ENCODE results near the gene PARD3.
A peak's percentile ranks its signal among the peaks of the same experiment; 100 is the strongest.

Gene PARD3

DNA sequence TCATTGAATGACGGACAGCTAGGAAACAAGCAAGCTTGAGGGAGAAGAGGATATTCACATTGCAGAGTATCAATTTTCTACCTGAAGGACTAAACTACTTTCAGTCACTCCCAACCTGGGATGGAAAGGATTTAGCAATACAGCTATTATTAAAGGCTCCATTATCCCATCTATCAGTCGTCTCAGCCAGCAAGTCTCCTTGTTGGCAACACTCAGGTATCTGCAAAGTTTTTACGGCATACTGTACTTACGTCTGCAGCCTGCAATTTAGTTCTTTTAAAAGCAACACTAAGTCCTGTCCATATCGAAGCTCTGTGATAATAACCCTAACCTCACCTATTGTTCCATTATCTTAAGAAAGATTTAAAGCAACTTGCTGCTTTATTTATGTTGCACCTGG lies 689.4 kb downstream of the PARD3 start:
- DNase-seq (no peak), ATAC-seq (no peak)
- H3K9me3 Mint-ChIP-seq: peaks cover 5% of the 10 kb centered on the region
- H3K4me1 Mint-ChIP-seq: peaks cover 25% of the 10 kb centered on the region
- H3K27me3 Mint-ChIP-seq: no peaks in the 10 kb centered on the region
- H3K36me3 Mint-ChIP-seq (ENCODE audit: low read depth): no peaks in the 10 kb centered on the region
- no peak overlapping the region for H3K27ac Mint-ChIP-seq
- no peak overlapping the region for H3K4me3 Mint-ChIP-seq

GRCh38 chr10:34124522-34125035 lies 690.5 kb downstream of the PARD3 start:
- no peaks in the 10 kb centered on the region for H3K27me3 Mint-ChIP-seq
- peaks cover 25% of the 10 kb centered on the region for H3K4me1 Mint-ChIP-seq
- H3K36me3 Mint-ChIP-seq (ENCODE audit: low read depth): no peaks in the 10 kb centered on the region

DNA sequence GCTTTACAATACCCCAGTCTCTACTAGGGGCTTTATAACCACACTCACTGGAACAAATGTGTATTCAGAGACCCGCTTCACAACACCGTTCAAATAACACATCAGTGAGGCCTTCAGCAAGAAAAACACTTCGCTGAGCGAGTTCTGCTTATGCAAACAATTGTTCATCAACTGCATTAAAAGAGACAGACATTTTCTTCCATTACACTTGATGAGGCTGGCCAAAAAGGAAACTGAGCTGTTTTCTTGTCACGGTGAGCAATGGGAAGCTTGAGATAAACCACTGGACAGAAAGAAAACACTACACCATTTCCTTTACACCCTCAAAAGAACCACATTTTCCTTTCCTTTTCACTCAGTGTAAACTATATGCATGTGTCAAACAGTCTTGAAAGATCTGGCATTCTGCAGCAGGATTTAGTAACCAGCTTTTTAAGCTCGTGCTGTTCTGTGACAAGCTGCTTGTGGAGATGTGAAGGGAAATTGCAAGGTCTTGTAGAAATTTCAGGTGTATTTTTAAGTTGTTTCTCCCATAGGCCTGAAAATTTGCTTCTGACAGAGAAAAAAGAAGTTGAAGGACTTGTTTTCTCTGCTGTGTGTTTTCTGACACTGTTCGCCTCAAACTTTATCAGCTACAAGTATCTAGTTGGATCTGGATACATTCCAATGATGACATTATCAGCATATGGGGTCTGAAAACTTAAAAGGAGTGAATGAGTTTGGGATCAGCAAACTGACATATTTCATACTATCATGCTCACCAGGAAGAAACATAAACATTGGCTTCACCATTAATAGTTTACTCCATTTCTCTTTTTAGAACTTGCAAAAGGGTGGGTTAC lies 693.1 kb downstream of the PARD3 start:
- DNase-seq: no peak
- Mint-ChIP-seq H3K9me3 (no peaks in the 10 kb centered on the region), H3K27me3 (no peaks in the 10 kb centered on the region), H3K4me1 (peaks cover 25% of the 10 kb centered on the region), H3K27ac (peak overlapping the region; percentile 52), H3K4me3 (no peak overlapping the region), H3K36me3 (ENCODE audit: low read depth) (no peaks in the 10 kb centered on the region)
- ATAC-seq: peak; percentile 94

More at GRCh38 chr10:34124522-34125035, 690.5 kb downstream of the PARD3 start:
- H3K4me3 Mint-ChIP-seq: no peak overlapping the region
- peak overlapping the region; percentile 39 for H3K27ac Mint-ChIP-seq
- no peaks in the 10 kb centered on the region for H3K9me3 Mint-ChIP-seq
- no peak for ATAC-seq
- DNase-seq: no peak

- ATAC-seq (no peak), DNase-seq (no peak)
- no peaks in the 10 kb centered on the region for H3K27me3 Mint-ChIP-seq
- H3K4me3 Mint-ChIP-seq: no peak overlapping the region
- H3K36me3 Mint-ChIP-seq (ENCODE audit: low read depth): no peaks in the 10 kb centered on the region
- peak overlapping the region; percentile 52 for H3K27ac Mint-ChIP-seq
- no peaks in the 10 kb centered on the region for H3K9me3 Mint-ChIP-seq
- peaks cover 25% of the 10 kb centered on the region for H3K4me1 Mint-ChIP-seq
Observed at GRCh38 chr10:34121125-34121753, 693.9 kb downstream of the PARD3 start.

GRCh38 chr10:34119456-34119855 lies 695.6 kb downstream of the PARD3 start:
- Mint-ChIP-seq H3K27ac (no peak overlapping the region), H3K4me3 (no peak overlapping the region), H3K4me1 (peaks cover 22% of the 10 kb centered on the region), H3K9me3 (no peaks in the 10 kb centered on the region), H3K36me3 (ENCODE audit: low read depth) (no peaks in the 10 kb centered on the region), H3K27me3 (no peaks in the 10 kb centered on the region)
- ATAC-seq: no peak
- DNase-seq: no peak

DNA sequence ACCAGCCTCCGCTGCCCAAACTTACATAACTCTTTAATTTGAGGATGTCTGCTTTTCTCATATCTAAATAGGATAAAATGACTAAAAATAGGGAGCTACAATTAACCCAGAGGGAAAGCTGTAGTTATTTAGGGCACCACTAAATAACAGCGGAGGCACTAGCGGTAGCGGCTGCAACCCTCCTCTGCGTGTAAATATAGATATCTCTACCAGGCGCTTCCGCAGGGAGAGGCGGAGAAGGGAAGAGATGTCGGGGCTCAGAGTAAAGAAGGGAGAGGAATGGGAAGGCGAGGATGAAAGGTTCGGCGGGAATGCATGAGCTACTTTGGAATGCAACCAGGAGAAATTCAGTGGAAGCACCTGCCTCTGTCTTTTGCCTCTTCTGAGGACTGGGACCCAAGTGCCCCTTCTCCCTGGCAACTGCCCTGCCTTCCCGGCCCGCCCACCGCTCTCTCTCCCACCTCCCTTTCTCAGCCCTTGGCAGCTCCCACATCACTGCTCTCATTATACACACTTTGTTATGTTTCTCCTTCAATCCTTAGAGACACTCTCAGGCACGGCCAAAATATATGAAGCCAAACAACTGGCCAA lies 698.3 kb downstream of the PARD3 start:
- no peak for ATAC-seq
- no peak overlapping the region for H3K4me3 Mint-ChIP-seq
- DNase-seq: no peak
- no peaks in the 10 kb centered on the region for H3K36me3 Mint-ChIP-seq (ENCODE audit: low read depth)
- H3K27me3 Mint-ChIP-seq: no peaks in the 10 kb centered on the region
- H3K27ac Mint-ChIP-seq: no peak overlapping the region
- H3K9me3 Mint-ChIP-seq: no peaks in the 10 kb centered on the region
- peaks cover 7% of the 10 kb centered on the region for H3K4me1 Mint-ChIP-seq

- H3K27me3 Mint-ChIP-seq: no peaks in the 10 kb centered on the region
- no peak overlapping the region for H3K4me3 Mint-ChIP-seq
- ATAC-seq: no peak
Observed at GRCh38 chr10:34116220-34116641, 698.9 kb downstream of the PARD3 start.

DNA sequence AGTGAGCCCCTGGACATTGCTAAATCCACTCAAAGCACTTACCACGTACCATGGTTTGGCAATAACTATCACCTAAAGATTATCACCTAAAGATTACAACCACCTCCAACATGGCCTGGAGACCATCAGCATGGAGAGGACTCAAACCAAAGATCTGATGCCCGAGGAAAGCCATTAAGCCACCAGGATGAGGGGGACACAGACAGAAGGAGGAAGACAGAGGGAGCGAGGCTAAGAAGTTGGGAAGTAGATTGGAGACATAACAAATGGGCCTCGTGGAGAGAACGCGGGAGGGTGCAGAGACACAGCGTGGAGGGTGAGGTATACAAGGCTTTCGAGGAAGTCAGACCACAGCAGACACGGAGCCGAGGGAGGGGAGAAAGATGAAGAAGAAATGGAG lies 700.2 kb downstream of the PARD3 start:
- Mint-ChIP-seq H3K4me3 (no peak overlapping the region), H3K36me3 (ENCODE audit: low read depth) (no peaks in the 10 kb centered on the region), H3K27me3 (no peaks in the 10 kb centered on the region), H3K9me3 (no peaks in the 10 kb centered on the region), H3K27ac (no peak overlapping the region), H3K4me1 (no peaks in the 10 kb centered on the region)
- no peak for DNase-seq
- no peak for ATAC-seq

More at GRCh38 chr10:34116220-34116641, 698.9 kb downstream of the PARD3 start:
- Mint-ChIP-seq H3K27ac (no peak overlapping the region), H3K9me3 (no peaks in the 10 kb centered on the region), H3K4me1 (peaks cover 2% of the 10 kb centered on the region), H3K36me3 (ENCODE audit: low read depth) (no peaks in the 10 kb centered on the region)
- no peak for DNase-seq

DNA sequence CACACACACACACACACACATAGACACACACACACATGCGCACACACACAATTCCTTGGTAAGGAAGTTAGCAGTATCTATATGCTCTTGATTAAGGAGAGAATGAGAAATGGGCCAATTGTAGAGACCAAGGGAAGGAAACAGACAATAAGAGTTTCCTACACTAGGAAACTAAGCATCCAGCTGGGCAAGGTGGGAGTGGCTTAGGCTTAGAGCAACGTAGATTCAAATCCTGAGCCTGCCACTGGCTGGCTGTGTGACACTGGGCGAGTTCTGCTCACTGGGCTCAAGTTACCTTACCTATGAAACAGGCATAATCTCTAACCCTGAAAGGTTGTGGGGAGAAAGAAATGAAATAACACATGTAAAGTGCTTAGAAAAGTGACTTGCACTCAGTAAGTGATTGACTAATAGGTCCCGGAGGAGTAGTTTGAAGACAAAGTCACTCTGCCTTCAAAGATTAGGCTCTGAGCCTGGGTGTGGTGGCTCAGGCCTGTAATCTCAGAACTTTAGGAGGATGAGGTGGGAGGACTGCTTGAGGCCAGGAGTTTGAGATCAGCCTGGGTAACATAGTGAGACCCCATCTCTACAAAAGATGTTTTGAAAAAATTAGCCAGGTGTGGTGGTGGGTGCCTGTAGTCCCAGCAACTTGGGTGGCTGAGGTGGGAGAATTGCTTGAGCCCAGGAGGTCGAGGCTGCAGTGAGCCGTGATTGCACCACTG lies 701.4 kb downstream of the PARD3 start:
- Mint-ChIP-seq H3K9me3 (no peaks in the 10 kb centered on the region), H3K4me1 (no peaks in the 10 kb centered on the region), H3K4me3 (no peak overlapping the region), H3K36me3 (ENCODE audit: low read depth) (no peaks in the 10 kb centered on the region), H3K27me3 (no peaks in the 10 kb centered on the region), H3K27ac (no peak overlapping the region)
- DNase-seq (no peak), ATAC-seq (peak; percentile 15)

GRCh38 chr10:34112171-34112782 lies 702.8 kb downstream of the PARD3 start:
- Mint-ChIP-seq H3K9me3 (no peaks in the 10 kb centered on the region), H3K27ac (no peak overlapping the region), H3K4me1 (no peaks in the 10 kb centered on the region), H3K4me3 (no peak overlapping the region), H3K36me3 (ENCODE audit: low read depth) (no peaks in the 10 kb centered on the region), H3K27me3 (no peaks in the 10 kb centered on the region)
- ATAC-seq (no peak), DNase-seq (no peak)

- Mint-ChIP-seq H3K4me1 (no peaks in the 10 kb centered on the region), H3K36me3 (ENCODE audit: low read depth) (no peaks in the 10 kb centered on the region), H3K4me3 (no peak overlapping the region), H3K27ac (no peak overlapping the region), H3K27me3 (no peaks in the 10 kb centered on the region), H3K9me3 (no peaks in the 10 kb centered on the region)
- DNase-seq (no peak), ATAC-seq (no peak)
Observed at GRCh38 chr10:34111179-34111578, 703.9 kb downstream of the PARD3 start.

- Mint-ChIP-seq H3K4me1 (no peaks in the 10 kb centered on the region), H3K27me3 (no peaks in the 10 kb centered on the region), H3K27ac (no peak overlapping the region), H3K9me3 (no peaks in the 10 kb centered on the region), H3K36me3 (ENCODE audit: low read depth) (no peaks in the 10 kb centered on the region), H3K4me3 (no peak overlapping the region)
- ATAC-seq (no peak), DNase-seq (no peak)
Observed at GRCh38 chr10:34109952-34110702, 705.0 kb downstream of the PARD3 start.

GRCh38 chr10:34109495-34109894 lies 705.6 kb downstream of the PARD3 start:
- no peaks in the 10 kb centered on the region for H3K27me3 Mint-ChIP-seq
- H3K9me3 Mint-ChIP-seq: no peaks in the 10 kb centered on the region
- no peak overlapping the region for H3K4me3 Mint-ChIP-seq
- H3K4me1 Mint-ChIP-seq: no peaks in the 10 kb centered on the region
- ATAC-seq (no peak), DNase-seq (no peak)
- H3K36me3 Mint-ChIP-seq (ENCODE audit: low read depth): no peaks in the 10 kb centered on the region
- H3K27ac Mint-ChIP-seq: no peak overlapping the region
